ENCODE measurements around the gene SDF2L1. TPM values are rescaled to one million over a fixed set of nuclear protein-coding genes. Genes with fewer than 3 reads are reported as not detected.
"Not testable (repeated sequence)": the region's sequence is repeated elsewhere in the genome, so short reads cannot be mapped to it uniquely, and the experiment has no call there.

SDF2L1 gene
- total RNA-seq, 2 donors from 2014 or later, result 29.0 to 46.5 TPM

- ATAC-seq, result no peak
- intact Hi-C loops (cut with DNase I, micrococcal nuclease), result no loop called here
- no peak for DNase-seq
Measured at GRCh38 chr22:21632931-21633330, 9.2 kb upstream of the SDF2L1 start.

- intact Hi-C loops (cut with DNase I, micrococcal nuclease), result no loop called here
Measured at GRCh38 chr22:21633481-21633880, 8.6 kb upstream of the SDF2L1 start.

GRCh38 chr22:21634081-21634480 is 8.0 kb upstream of the SDF2L1 start:
- ATAC-seq (no peak), DNase-seq (no peak)
- intact Hi-C loops (cut with DNase I, micrococcal nuclease), result no loop called here

More at GRCh38 chr22:21633481-21633880, 8.6 kb upstream of the SDF2L1 start:
- ATAC-seq (no peak), DNase-seq (no peak)

GRCh38 chr22:21634844-21635243 is 7.3 kb upstream of the SDF2L1 start:
- intact Hi-C loops (cut with DNase I, micrococcal nuclease), result no loop called here
- no peak for DNase-seq
- no peak for ATAC-seq

- DNase-seq (no peak), ATAC-seq (no peak)
- intact Hi-C loops (cut with DNase I, micrococcal nuclease), result no loop called here
Measured at GRCh38 chr22:21635771-21636510, 6.2 kb upstream of the SDF2L1 start.

- intact Hi-C loops (cut with DNase I, micrococcal nuclease), result no loop called here
- DNase-seq (no peak), ATAC-seq (no peak)
Measured at GRCh38 chr22:21636629-21637218, 5.4 kb upstream of the SDF2L1 start.

- ATAC-seq; DNase-seq; intact Hi-C loops (cut with DNase I, micrococcal nuclease): not testable (repeated sequence)
Measured at GRCh38 chr22:21637450-21637849, 4.7 kb upstream of the SDF2L1 start.

- ATAC-seq (no peak), DNase-seq (no peak)
- intact Hi-C loops (cut with DNase I, micrococcal nuclease), result no loop called here
Measured at GRCh38 chr22:21639359-21639758, 2.7 kb upstream of the SDF2L1 start.

- intact Hi-C loops (cut with DNase I, micrococcal nuclease), result no loop called here
- ATAC-seq (no peak), DNase-seq (no peak)
Measured at GRCh38 chr22:21640810-21641209, 1.3 kb upstream of the SDF2L1 start.

GRCh38 chr22:21641417-21641788 is 699 bp upstream of the SDF2L1 start:
- intact Hi-C loops (cut with DNase I, micrococcal nuclease), result no loop called here
- ATAC-seq, result peak; percentile 38
- peak; percentile 45 to 53 for DNase-seq

- intact Hi-C loops (cut with DNase I, micrococcal nuclease), result no loop called here
- peak; percentile 49 to 68 for DNase-seq
- peak; percentile 42 for ATAC-seq
Measured at GRCh38 chr22:21642584-21643448, 714 bp downstream of the SDF2L1 start.

- intact Hi-C loops (cut with DNase I, micrococcal nuclease), result no loop called here
- ATAC-seq, result no peak
- no peak for DNase-seq
Measured at GRCh38 chr22:21643533-21644357, 1.6 kb downstream of the SDF2L1 start.

GRCh38 chr22:21645513-21645912 is 3.4 kb downstream of the SDF2L1 start:
- ATAC-seq; intact Hi-C loops (cut with DNase I, micrococcal nuclease); DNase-seq: not testable (repeated sequence)

- DNase-seq (peak; percentile 63 to 84), ATAC-seq (peak; percentile 37)
- intact Hi-C loops (cut with DNase I, micrococcal nuclease), result no loop called here
Measured at GRCh38 chr22:21646608-21647590, 4.8 kb downstream of the SDF2L1 start.

GRCh38 chr22:21650280-21650679 is 8.2 kb downstream of the SDF2L1 start:
- ATAC-seq, result no peak
- intact Hi-C loops (cut with DNase I, micrococcal nuclease), result no loop called here

GRCh38 chr22:21650823-21651520 is 8.9 kb downstream of the SDF2L1 start:
- DNase-seq (no peak), ATAC-seq (peak; percentile 7)
- intact Hi-C loops (cut with DNase I, micrococcal nuclease), result no loop called here

More at GRCh38 chr22:21650280-21650679, 8.2 kb downstream of the SDF2L1 start:
- no peak for DNase-seq

GRCh38 chr22:21651521-21652009 is 9.5 kb downstream of the SDF2L1 start:
- intact Hi-C loops (cut with DNase I, micrococcal nuclease), result no loop called here
- DNase-seq (no peak), ATAC-seq (no peak)

All from left colon (tissue), 2 donors.